CD4-positive, alpha-beta T cell treated with Interleukin-15 for 4 hours (primary cell): Measurements from ENCODE around the gene JAG2.

Experiments
- DNase-seq: peaks from one replicate; pipeline ENCODE4 v3.0.0-alpha.2; 2020; ENCODE audit warnings: low spot score

JAG2 gene

GRCh38 chr14:105168496-105168978 is at the start of gene JAG2:
Gene JAG2 (minus strand): TSS chr14:105168776. CDS start chr14:105168420, 356 bp downstream.
- DNase-seq, result peak; percentile 48

DNA sequence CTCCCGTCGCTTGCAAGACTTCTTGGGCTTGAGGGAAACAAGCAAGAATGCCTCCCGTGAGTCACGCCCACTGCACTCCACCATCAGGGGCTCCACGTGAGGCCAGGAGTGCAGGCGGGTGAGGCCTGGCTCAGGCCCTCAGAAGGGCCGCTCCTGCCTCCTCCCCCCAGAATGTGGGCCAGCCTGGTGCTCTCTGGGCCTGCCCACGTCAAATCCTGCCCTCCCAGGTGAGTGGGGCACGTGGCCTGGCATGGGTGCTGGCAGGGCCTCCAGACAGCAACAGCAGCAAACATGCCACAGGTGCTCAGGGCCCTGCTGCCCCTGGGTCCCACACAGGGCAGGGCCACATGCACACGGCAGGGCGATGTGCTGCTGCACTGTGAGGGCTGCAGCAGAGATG is 49.2 kb upstream of the JAG2 start:
- DNase-seq, result no peak

- DNase-seq, result no peak
Observed at GRCh38 chr14:105216490-105217247, 48.1 kb upstream of the JAG2 start.

- no peak for DNase-seq
Observed at GRCh38 chr14:105215602-105216001, 47.0 kb upstream of the JAG2 start.

DNA sequence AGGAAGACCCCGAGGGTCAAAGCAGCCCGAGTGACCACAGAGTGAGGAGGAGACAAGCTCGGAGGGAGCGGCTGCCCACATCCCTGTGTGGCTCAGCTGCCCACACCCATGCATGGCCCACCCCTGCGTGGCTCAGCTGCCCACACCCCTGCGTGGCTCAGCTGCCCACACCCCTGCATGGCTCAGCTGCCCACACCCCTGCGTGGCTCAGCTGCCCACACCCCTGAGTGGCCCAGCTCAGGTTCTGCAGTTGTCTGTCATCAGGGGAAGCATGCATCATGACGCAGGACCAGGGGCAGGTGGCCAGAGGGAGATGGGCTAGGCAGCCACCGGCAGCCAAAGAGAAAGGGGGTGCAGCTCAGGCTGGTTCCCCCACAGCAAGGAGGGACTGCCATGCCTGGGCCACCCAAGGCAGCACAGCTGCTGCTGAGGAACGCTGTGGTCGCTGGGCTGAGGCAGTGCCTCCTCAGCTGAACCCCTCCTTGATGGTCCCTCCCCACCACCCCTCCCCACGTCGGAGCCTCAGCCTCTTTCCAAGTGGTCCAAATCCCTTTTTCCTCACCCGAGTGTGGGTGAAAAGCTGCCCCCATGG is 45.8 kb upstream of the JAG2 start:
- DNase-seq, result no peak

DNA sequence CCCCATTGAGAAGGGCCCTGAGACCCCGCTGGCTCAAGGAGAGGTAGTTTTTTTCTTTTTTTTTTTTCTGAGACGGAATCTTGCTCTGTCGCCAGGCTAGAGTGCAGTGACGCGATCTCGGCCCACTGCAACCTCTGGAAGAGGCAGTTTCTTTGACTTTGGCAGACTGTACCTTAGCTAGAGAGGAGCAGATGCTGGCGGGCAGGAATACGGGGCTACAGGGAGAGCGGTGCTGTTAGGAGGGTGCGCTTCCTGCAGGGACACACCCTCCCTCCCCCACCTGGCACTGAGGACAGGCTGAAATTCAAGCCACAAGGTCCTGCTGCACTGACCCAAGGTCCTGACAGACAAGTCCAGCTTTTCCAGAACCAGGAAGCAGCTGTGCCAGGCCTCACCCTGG is 44.8 kb upstream of the JAG2 start:
- no peak for DNase-seq

GRCh38 chr14:105212541-105213300 is 44.1 kb upstream of the JAG2 start:
- no peak for DNase-seq

GRCh38 chr14:105211758-105212089 is 43.1 kb upstream of the JAG2 start:
- no peak for DNase-seq

GRCh38 chr14:105211086-105211757 is 42.6 kb upstream of the JAG2 start:
- no peak for DNase-seq

DNA sequence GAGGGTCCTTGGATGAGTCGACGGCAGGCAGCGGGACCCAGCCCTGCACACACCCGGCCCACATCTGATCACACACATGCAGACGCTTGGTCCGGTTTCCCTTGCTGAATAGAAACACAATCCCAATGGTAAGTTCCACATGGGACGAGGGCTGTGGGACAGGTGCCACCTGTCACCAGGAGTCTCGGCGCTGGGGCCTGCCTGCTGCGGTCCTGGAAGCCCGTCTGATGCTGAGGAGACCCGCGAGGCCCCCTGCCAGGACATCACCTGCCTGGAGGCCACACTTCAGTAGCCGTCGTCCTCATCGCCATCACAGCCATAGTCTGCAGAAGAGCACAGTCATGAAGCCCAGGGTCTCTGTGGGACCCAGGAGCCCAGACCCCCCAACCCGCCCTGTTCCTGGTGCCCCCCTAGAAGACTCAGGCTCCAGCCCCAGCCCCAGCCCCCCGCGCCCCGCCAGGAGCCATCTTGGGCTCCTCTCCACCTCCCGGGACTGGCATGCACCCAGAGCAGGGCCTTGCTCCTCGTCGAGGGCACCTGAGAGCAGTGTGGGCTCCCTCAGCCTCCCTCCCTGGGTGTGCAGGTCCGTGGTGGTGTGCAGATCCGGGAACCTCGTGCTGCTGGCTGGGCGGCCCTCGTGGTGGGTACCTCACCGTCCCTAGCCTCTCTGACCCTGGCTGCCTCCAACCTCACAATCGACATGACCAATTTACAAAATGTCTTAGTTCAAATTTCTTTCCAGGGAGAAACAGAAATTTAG is 41.9 kb upstream of the JAG2 start:
- no peak for DNase-seq

DNA sequence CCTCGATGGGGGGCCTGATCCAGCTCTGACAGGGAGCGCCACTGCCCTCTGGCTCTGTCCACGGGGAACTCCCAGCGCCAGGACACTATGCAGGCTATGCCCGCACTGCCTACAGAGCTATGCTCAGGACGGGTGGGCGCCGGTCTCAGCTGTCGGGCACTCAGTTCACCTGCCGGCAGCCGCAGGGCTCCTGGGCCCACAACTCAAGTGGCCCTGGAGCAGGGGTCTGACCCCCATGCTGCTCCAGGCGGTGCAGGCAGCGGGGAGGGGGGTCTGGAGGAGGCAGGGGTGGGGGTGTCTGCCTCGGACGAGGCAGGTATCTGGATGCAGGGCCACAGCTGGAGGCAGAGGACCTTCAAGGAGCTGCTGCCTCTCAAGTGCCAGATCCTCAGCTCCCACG is 41.1 kb upstream of the JAG2 start:
- DNase-seq, result no peak

- DNase-seq, result no peak
Observed at GRCh38 chr14:105209091-105209490, 40.5 kb upstream of the JAG2 start.

DNA sequence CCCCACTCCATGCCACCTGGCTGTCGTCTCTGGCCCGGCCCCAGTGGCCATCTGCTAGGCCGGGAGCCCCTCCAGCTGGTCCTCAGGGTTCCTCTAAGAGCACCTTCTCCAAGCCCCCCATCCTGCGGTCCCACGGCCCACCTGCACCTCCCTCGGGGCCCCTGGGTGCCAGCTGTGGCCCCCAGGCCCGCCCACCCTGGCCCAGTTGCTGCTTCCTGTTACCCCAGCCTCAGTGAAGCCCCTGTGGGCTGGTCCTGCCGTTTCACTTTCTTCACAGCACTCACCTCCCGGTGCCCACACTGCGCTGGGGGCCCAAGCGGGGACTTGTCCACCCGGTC is 40.1 kb upstream of the JAG2 start:
- no peak for DNase-seq

DNA sequence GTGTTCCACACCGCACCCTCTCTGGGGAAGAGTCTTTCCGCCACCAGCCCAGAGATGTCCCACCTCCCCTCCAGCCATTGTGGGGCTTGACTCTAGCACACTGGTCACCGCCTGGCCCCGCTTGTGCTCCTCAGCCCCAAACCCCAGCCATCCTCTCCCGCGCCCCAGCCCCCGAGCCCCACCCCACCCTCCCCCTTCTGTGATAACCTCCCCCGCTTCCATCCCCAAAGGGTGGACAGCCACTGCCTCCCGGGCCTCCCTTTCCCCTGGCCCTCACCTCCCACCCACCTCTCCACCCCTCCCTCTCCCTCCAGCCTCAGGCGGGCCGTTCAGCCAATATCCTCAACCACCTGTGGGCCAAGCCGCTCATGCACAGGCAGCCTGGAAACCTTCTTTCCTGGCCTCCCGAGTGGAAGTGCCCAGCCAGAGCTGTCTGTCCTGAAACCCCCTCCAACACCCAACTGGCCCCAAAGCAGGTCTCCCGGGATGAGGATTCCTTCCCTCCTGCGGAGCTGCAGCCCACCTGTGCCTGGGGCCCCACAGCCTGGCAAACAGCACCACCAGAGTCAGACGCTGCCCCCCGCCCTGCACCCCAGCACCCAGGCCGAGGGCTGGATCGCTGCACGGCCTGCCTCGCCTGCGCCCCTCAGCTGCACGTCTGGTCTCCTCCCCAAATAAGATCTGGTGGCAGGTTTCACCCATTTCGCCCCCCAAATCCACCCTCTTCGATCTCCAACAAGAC is 39.6 kb upstream of the JAG2 start:
- no peak for DNase-seq

- no peak for DNase-seq
Observed at GRCh38 chr14:105207460-105207901, 38.9 kb upstream of the JAG2 start.

DNA sequence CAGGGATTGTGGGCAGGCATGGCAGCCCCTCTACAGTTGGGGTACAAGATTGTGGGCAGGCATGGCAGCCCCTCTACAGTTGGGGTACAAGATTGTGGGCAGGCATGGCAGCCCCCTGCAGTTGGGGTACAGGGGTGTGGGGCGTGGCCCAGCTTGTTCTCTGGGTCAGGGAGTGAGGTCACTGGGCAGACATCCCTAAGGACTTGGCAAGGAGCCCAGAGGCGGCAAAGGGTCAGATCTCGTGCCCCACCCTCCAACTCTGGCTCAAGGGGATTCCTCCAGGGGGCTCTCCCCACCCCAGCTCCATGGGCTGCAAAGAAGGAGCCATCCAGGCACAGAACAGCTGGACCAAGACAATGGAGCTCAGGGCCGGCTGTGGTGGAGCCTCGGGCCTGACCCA is 38.3 kb upstream of the JAG2 start:
- no peak for DNase-seq

- no peak for DNase-seq
Observed at GRCh38 chr14:105205673-105206208, 37.2 kb upstream of the JAG2 start.

DNA sequence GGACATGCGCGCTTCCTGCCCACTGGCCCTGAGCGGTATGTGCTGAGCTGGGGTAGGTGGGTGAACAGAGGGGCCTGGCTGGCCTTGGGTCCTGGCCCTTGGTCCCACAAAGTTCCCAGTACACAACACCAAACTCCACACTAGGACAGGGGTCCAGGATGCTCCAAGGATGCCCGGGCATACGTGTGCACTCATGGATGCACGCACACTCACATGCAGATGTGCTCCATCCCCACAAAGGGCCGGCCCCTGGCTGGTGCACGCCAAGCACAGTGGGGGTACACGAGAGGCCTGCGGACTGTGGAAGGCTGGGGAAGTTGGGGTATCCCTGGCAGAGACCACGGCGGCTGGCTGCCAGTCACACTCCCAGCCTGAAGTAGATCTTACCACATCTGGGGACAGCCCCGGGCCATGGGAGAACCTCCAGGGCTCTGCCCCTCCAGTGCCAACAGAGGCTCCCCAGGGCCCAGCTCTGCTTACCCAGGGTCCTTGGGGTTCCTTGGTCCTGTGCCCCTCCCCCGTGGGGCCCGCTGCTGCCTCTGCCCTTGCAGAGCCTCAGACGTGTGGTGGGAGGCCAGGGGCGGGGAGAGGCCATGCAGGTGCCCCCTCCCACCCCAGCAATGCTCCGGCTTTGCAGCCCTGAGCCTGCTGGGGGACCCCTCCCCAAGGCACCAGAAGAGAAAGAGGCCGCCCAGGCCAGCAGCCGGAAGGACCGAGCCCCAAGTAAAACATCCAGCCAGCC is 36.5 kb upstream of the JAG2 start:
- no peak for DNase-seq

DNA sequence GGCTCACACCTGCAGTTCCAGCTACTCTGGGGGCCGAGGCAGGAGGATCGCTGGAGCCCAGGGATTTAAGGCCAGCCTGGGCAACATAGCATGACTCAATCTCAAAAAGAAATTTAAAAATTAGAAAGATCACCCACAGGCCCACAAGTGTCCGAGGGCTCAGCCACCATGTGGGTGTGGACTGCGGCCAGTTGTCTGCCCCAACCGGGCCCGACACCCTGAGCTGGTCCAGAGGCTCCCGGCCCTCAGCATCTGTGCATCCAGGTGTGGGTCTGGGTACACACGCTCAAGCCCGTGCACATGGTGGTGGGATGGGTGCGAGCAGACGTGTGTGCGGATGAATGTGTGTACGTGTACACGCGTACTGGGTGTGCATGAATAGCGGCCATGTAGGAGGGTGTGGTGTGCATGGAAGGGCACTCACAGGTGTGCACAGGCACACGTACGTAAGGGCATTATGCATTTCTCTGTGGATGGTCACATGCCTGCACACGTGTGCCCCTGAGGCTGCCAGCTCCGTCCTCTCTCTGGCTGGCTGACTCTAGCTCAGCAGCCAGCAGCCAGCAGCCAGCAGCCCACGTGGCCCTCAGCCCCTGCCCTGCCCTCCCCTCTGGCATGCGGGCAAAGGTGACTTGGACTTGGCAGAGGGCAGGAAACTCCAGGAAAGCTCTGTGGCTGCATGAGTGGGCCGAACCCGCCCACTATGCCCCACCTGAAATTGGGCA is 35.8 kb upstream of the JAG2 start:
- no peak for DNase-seq

DNA sequence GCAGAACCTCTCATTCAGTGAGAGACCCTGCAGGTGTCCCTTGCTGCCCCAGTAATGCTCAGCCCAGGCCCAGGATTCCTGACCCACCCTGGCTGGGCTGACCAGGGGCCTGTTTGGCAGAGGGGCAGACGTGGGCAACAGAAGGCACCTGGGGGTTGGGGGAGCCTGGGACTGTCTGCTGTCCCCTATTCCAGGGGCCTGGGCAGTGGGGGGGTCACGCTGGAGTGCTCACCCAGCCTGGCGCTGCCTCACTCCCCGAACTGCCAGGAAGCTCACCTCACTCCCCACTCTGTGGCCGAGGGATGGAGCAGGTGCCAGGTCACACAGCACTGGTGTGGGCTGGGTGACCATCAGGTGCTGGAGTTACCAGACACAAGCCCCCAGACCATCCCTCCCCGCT is 35.1 kb upstream of the JAG2 start:
- no peak for DNase-seq
